HEK293 (cell line): ENCODE measurements around the gene NISCH.

Source experiments
- CTCF ChIA-PET: fragments of 350-600 bp; formaldehyde crosslinking; extraction: SDS; loops from one replicate; lab custom pipeline; 2021; ENCODE audit warnings: antibody characterized with exemption; lab: Yijun Ruan, JAX
- POLR2A ChIA-PET: fragments of 300-600 bp; formaldehyde crosslinking; extraction: SDS; loops from one replicate; lab custom pipeline; 2020; ENCODE audit warnings: antibody characterized with exemption, inconsistent platforms; lab: Yijun Ruan, JAX
- H3K27ac ChIP-seq: fragments of 200-500 bp; sonication (Bioruptor generic); 2 replicates; pipeline ENCODE4 v1.5.1; 2014; ENCODE audit warnings: low read depth, low read length, control low read depth, inconsistent platforms; ENCODE audit errors: extremely low read depth
- H3K36me3 ChIP-seq, 2 experiments: fragments of 200-500 bp in 1 of 2; sonication (Bioruptor generic) in 1 of 2; 1 replicate in 1 of 2; 2 replicates in 1 of 2; pipeline ENCODE4 v1.5.1; 2014 to 2017; ENCODE audit warnings: inconsistent platforms in 2 of 2, low read length in 2 of 2; ENCODE audit not compliant: control insufficient read depth in 2 of 2, insufficient read depth in 1 of 2
- H3K4me1 ChIP-seq: fragments of 200-500 bp; sonication (Bioruptor generic); 2 replicates; pipeline ENCODE4 v1.5.1; 2014; ENCODE audit warnings: mild to moderate bottlenecking, low read length, inconsistent platforms; ENCODE audit not compliant: control insufficient read depth, insufficient read depth
- H3K4me3 ChIP-seq: 2 replicates; pipeline ENCODE4 v1.5.1; 2011; ENCODE audit warnings: low read depth, mild to moderate bottlenecking, control low read depth, low read length, moderate library complexity
- H3K9me3 ChIP-seq: fragments of 200-500 bp; sonication (Bioruptor generic); 2 replicates; pipeline ENCODE4 v1.5.1; 2014; ENCODE audit warnings: low read depth, low read length, inconsistent platforms; ENCODE audit not compliant: control insufficient read depth, insufficient read depth
- GFI1B ChIP-seq: fragments of 450-650 bp; formaldehyde crosslinking; IDR thresholded peaks from 2 replicates; pipeline ENCODE4 v1.5.1; 2016; ENCODE audit warnings: missing biosample characterization, missing genetic modification characterization
- HOXD13 ChIP-seq: sonication (generic); formaldehyde crosslinking; IDR thresholded peaks from 2 replicates; pipeline ENCODE4 v1.8.0; 2022; ENCODE audit warnings: missing genetic modification reagents, borderline replicate concordance
- KLF10 ChIP-seq: fragments of 450-650 bp; IDR thresholded peaks from 2 replicates; pipeline ENCODE4 v1.5.1; 2018; ENCODE audit warnings: missing biosample characterization, mild to moderate bottlenecking, missing genetic modification characterization
- PRDM10 ChIP-seq: fragments of 450-650 bp; formaldehyde crosslinking; IDR thresholded peaks from 2 replicates; pipeline ENCODE4 v1.5.1; 2016; ENCODE audit warnings: missing biosample characterization, missing genetic modification characterization
- PRDM6 ChIP-seq: fragments of 450-650 bp; formaldehyde crosslinking; IDR thresholded peaks from 2 replicates; pipeline ENCODE4 v1.5.1; 2017; ENCODE audit warnings: missing biosample characterization, missing genetic modification characterization
- WT1 ChIP-seq: fragments of 450-650 bp; formaldehyde crosslinking; IDR thresholded peaks from 2 replicates; pipeline ENCODE4 v1.5.1; 2016; ENCODE audit warnings: missing biosample characterization, missing genetic modification characterization
- ZBTB1 ChIP-seq: fragments of 450-650 bp; formaldehyde crosslinking; IDR thresholded peaks from 2 replicates; pipeline ENCODE4 v1.5.1; 2016; ENCODE audit warnings: missing biosample characterization, missing genetic modification characterization
- ZNF174 ChIP-seq: fragments of 450-650 bp; formaldehyde crosslinking; IDR thresholded peaks from 2 replicates; pipeline ENCODE4 v1.5.0; 2017; ENCODE audit warnings: missing biosample characterization, mild to moderate bottlenecking, missing genetic modification characterization
- ZNF202 ChIP-seq: fragments of 450-650 bp; formaldehyde crosslinking; IDR thresholded peaks from 2 replicates; pipeline ENCODE4 v1.5.1; 2016; ENCODE audit warnings: missing biosample characterization, missing genetic modification characterization, borderline replicate concordance
- ZNF214 ChIP-seq: fragments of 450-650 bp; formaldehyde crosslinking; IDR thresholded peaks from 2 replicates; pipeline ENCODE4 v1.5.1; 2017; ENCODE audit warnings: missing biosample characterization, mild to moderate bottlenecking, missing genetic modification characterization, borderline replicate concordance
- ZNF221 ChIP-seq: fragments of 450-650 bp; formaldehyde crosslinking; IDR thresholded peaks from 2 replicates; pipeline ENCODE4 v1.5.1; 2017; ENCODE audit warnings: missing biosample characterization, missing genetic modification characterization, borderline replicate concordance
- ZNF280D ChIP-seq: fragments of 450-650 bp; formaldehyde crosslinking; IDR thresholded peaks from 2 replicates; pipeline ENCODE4 v1.5.1; 2016; ENCODE audit warnings: missing biosample characterization, missing genetic modification characterization
- ZNF362 ChIP-seq: fragments of 450-650 bp; formaldehyde crosslinking; IDR thresholded peaks from 2 replicates; pipeline ENCODE4 v1.5.1; 2016; ENCODE audit warnings: missing biosample characterization, missing genetic modification characterization
- ZNF394 ChIP-seq: fragments of 450-650 bp; formaldehyde crosslinking; IDR thresholded peaks from 2 replicates; pipeline ENCODE4 v1.5.1; 2016; ENCODE audit warnings: missing biosample characterization, missing genetic modification characterization, mild to moderate bottlenecking, moderate library complexity, borderline replicate concordance
- ZNF521 ChIP-seq: fragments of 450-650 bp; formaldehyde crosslinking; IDR thresholded peaks from 2 replicates; pipeline ENCODE4 v1.5.1; 2017; ENCODE audit warnings: missing biosample characterization, mild to moderate bottlenecking, missing genetic modification characterization
- ZNF555 ChIP-seq: fragments of 450-650 bp; formaldehyde crosslinking; conservative IDR thresholded peaks from 2 replicates; pipeline ENCODE4 v1.5.1; 2017; ENCODE audit warnings: missing biosample characterization, mild to moderate bottlenecking, missing genetic modification characterization, inconsistent platforms
- ZNF585B ChIP-seq: fragments of 450-650 bp; formaldehyde crosslinking; IDR thresholded peaks from 2 replicates; pipeline ENCODE4 v1.5.1; 2016; ENCODE audit warnings: missing biosample characterization, missing genetic modification characterization
- ZNF623 ChIP-seq: fragments of 450-650 bp; formaldehyde crosslinking; IDR thresholded peaks from 2 replicates; pipeline ENCODE4 v1.5.1; 2016; ENCODE audit warnings: missing biosample characterization, missing genetic modification characterization
- ZNF629 ChIP-seq: fragments of 450-650 bp; formaldehyde crosslinking; IDR thresholded peaks from 2 replicates; pipeline ENCODE4 v1.5.1; 2017; ENCODE audit warnings: missing biosample characterization, missing genetic modification characterization

The NISCH gene

GRCh38 chr3:52477796-52478095 is 22.3 kb downstream of the NISCH start:
- no peaks in the 10 kb centered on the region for H3K4me1 ChIP-seq
- no peaks in the 10 kb centered on the region for H3K9me3 ChIP-seq
- H3K36me3 ChIP-seq: peaks cover 7 to 97% of the 10 kb centered on the region in 2 experiments; a peak in 2 of 3 replicates
- H3K4me3 ChIP-seq: no peak overlapping the region
- ChIA-PET POLR2A (no interaction called here), CTCF (no interaction called here)
- no peak for TF ChIP-seq ZBTB1 (tag by site-specific recombination)
- no peak for TF ChIP-seq ZNF394 (tag by site-specific recombination)
- H3K27ac ChIP-seq: no peak overlapping the region

GRCh38 chr3:52479037-52479876 is 23.9 kb downstream of the NISCH start:
- H3K36me3 ChIP-seq: peaks cover 7 to 95% of the 10 kb centered on the region in 2 experiments; a peak in 2 of 3 replicates
- no peak for TF ChIP-seq ZNF555 (tag by site-specific recombination)
- no peak for TF ChIP-seq ZNF362
- no peak for TF ChIP-seq GFI1B (tag by site-specific recombination)
- TF ChIP-seq WT1 (tag by site-specific recombination): no peak
- no peak for TF ChIP-seq ZNF585B (tag by site-specific recombination)
- no peak for TF ChIP-seq ZNF202 (tag by site-specific recombination)
- no peak for TF ChIP-seq ZNF623
- no peak for TF ChIP-seq ZNF174
- TF ChIP-seq ZNF629 (tag by site-specific recombination): no peak
- no peak for TF ChIP-seq KLF10 (tag by site-specific recombination)
- no peak for TF ChIP-seq ZNF521 (tag by site-specific recombination)
- no peak for TF ChIP-seq PRDM10 (tag by site-specific recombination)
- TF ChIP-seq, all 188 proteins: peak for 0
- Histone ChIP-seq H3K4me3 (no peak overlapping the region), H3K4me1 (no peaks in the 10 kb centered on the region), H3K9me3 (no peaks in the 10 kb centered on the region), H3K27ac (no peak overlapping the region)
- ChIA-PET POLR2A (interaction anchor here (1.0 kb wide), 1 partner anchor 10 kb away, joined by 3 read pairs; no protein-coding TSS in a partner anchor), CTCF (no interaction called here)

GRCh38 chr3:52479877-52480575 is 24.6 kb downstream of the NISCH start:
- TF ChIP-seq PRDM6 (tag by site-specific recombination) (no peak), ZNF214 (tag by site-specific recombination) (no peak), ZNF221 (no peak), HOXD13 (no peak), ZNF280D (no peak)
- POLR2A ChIA-PET: interaction anchor here (1.0 kb wide), 1 partner anchor 9 kb away, joined by 3 read pairs; no protein-coding TSS in a partner anchor
- CTCF ChIA-PET: interaction anchor here (0.9 kb wide), 1 partner anchor 32 kb away, joined by 4 read pairs; no protein-coding TSS in a partner anchor
- peaks cover 7 to 95% of the 10 kb centered on the region in 2 experiments; a peak in 2 of 3 replicates for H3K36me3 ChIP-seq
- H3K27ac ChIP-seq: no peak overlapping the region
- no peaks in the 10 kb centered on the region for H3K4me1 ChIP-seq
- H3K4me3 ChIP-seq: no peak overlapping the region
- H3K9me3 ChIP-seq: no peaks in the 10 kb centered on the region
